GF-D8 (cell line): Measurements from ENCODE around the gene VPS37B.
A peak's percentile ranks its signal among the peaks of the same experiment; 100 is the strongest.
"Not testable (repeated sequence)": the region's sequence is repeated elsewhere in the genome, so short reads cannot be mapped to it uniquely, and the experiment has no call there.

Experiments
- DNase-seq: peaks from one replicate; lab custom pipeline; 2025; lab: John Stamatoyannopoulos, UW

The VPS37B gene

GRCh38 chr12:122908915-122909314, 13.0 kb upstream of the VPS37B start:
- no peak for DNase-seq

- not testable (repeated sequence) for DNase-seq
Observed at GRCh38 chr12:122905258-122905657, 9.3 kb upstream of the VPS37B start.

GRCh38 chr12:122903693-122904034, 7.7 kb upstream of the VPS37B start:
- no peak for DNase-seq

- DNase-seq = no peak
Observed at GRCh38 chr12:122902854-122903692, 7.1 kb upstream of the VPS37B start.

GRCh38 chr12:122899887-122900286, 4.0 kb upstream of the VPS37B start:
- no peak for DNase-seq

- no peak for DNase-seq
Observed at GRCh38 chr12:122896662-122897061, 738 bp upstream of the VPS37B start.

- no peak for DNase-seq
Observed at GRCh38 chr12:122895320-122895703, 612 bp downstream of the VPS37B start.

GRCh38 chr12:122894193-122895121, 1.5 kb downstream of the VPS37B start:
- peak; percentile 31 for DNase-seq

- DNase-seq = no peak
Observed at GRCh38 chr12:122893208-122894153, 2.4 kb downstream of the VPS37B start.

- not testable (repeated sequence) for DNase-seq
Observed at GRCh38 chr12:122892724-122893123, 3.2 kb downstream of the VPS37B start.

GRCh38 chr12:122891661-122892525, 4.0 kb downstream of the VPS37B start:
- peak; percentile 65 for DNase-seq

GRCh38 chr12:122889761-122890520, 6.0 kb downstream of the VPS37B start:
- peak; percentile 41 for DNase-seq

GRCh38 chr12:122888232-122888752, 7.6 kb downstream of the VPS37B start:
- peak; percentile 70 for DNase-seq

GRCh38 chr12:122887819-122888212, 8.1 kb downstream of the VPS37B start:
- DNase-seq = no peak

GRCh38 chr12:122886851-122887818, 8.8 kb downstream of the VPS37B start:
- peak; percentile 7 for DNase-seq

- no peak for DNase-seq
Observed at GRCh38 chr12:122886161-122886560, 9.8 kb downstream of the VPS37B start.

GRCh38 chr12:122884860-122885259, 11.1 kb downstream of the VPS37B start:
- no peak for DNase-seq

GRCh38 chr12:122884091-122884826, 11.7 kb downstream of the VPS37B start:
- DNase-seq = no peak
